Lower leg skin (tissue), 4 donors: Measurements from ENCODE around the gene POLN. TPM values are rescaled to one million over a fixed set of nuclear protein-coding genes. Genes with fewer than 3 reads are reported as not detected.

ENCODE experiments used
- DNase-seq, 2 donors: peaks; one replicate each; pipeline ENCODE4 v3.0.0-alpha.2; 2019; ENCODE audit warnings: low spot score in 2 of 2
- H3K4me3 ChIP-seq: fragments of 200-600 bp; sonication (generic); 2 replicates; pipeline ENCODE4 v1.5.1; 2017; ENCODE audit warnings: mild to moderate bottlenecking, low read depth; ENCODE audit not compliant: poor library complexity, severe bottlenecking
- POLR2A ChIP-seq, 2 donors: fragments of 450-650 bp; IDR thresholded peaks; one replicate each; pipeline ENCODE4 v1.6.1; 2016 to 2017; ENCODE audit warnings: antibody characterized with exemption in 2 of 2, mild to moderate bottlenecking in 1 of 2, moderate library complexity in 1 of 2
- WGBS, 2 donors: methylation state at CpG; one replicate each; pipeline ENCODE4 v1.1.5; 2018; 5-methylcytosine and 5-hydroxymethylcytosine counted together
- intact Hi-C: fragments of 100-400 bp; cut with DNase I; formaldehyde crosslinking; loops from one replicate; pipeline ENCODE4 v1.15.0; 2023; ENCODE audit warnings: low total_unique reads
- total RNA-seq, 4 donors: library from RNA; depleted of rRNA; stranded (reverse); fragments of >200 nt; gene quantifications; one replicate each; pipeline ENCODE4 v1.1.0, GENCODE V29; 2016
- TF ChIP-seq, protein P1 (sequence below), 3 donors: fragments of 450-650 bp; IDR thresholded peaks; one replicate each; pipeline ENCODE4 v1.5.1; 2016; ENCODE audit warnings: antibody characterized with exemption in 3 of 3, mild to moderate bottlenecking in 3 of 3, moderate library complexity in 2 of 3

POLN gene
- total RNA-seq, 4 donors from 2014 or later = 0.30 to 3.3 (median 0.89) TPM

DNA sequence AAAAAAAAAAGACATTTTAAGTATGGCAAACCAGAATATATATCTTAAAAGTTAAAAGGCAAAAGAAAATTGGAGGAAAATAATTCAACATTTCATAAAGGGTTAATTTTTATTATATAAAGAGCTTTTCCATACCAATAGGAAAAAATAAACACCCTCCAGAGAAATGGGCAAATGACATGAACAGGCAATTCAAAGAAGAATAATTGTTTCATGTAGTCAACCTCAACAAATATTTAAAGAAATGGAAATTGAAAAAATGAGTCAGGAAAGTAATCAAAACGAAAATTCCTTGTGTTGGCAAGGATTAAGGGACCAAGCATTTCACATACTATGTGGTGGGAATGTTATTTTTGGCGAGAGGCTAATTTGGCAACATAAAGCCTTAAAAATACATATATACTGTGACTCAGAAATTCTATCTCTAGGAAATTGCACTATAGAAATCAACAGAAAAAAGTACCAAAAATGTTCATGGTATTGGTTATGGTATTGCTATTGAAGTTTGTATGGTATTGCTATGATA is 87.6 kb downstream of the POLN start:
- TF ChIP-seq, protein P1, sequence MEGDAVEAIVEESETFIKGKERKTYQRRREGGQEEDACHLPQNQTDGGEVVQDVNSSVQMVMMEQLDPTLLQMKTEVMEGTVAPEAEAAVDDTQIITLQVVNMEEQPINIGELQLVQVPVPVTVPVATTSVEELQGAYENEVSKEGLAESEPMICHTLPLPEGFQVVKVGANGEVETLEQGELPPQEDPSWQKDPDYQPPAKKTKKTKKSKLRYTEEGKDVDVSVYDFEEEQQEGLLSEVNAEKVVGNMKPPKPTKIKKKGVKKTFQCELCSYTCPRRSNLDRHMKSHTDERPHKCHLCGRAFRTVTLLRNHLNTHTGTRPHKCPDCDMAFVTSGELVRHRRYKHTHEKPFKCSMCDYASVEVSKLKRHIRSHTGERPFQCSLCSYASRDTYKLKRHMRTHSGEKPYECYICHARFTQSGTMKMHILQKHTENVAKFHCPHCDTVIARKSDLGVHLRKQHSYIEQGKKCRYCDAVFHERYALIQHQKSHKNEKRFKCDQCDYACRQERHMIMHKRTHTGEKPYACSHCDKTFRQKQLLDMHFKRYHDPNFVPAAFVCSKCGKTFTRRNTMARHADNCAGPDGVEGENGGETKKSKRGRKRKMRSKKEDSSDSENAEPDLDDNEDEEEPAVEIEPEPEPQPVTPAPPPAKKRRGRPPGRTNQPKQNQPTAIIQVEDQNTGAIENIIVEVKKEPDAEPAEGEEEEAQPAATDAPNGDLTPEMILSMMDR (IDR thresholded peaks at IDR 0.05) = no peak
- no peak for TF ChIP-seq POLR2A (IDR thresholded peaks at IDR 0.05)
- no peak for DNase-seq
- intact Hi-C loops = no loop called here
- H3K4me3 ChIP-seq = no peak overlapping the region
- 75 to 85% methylated on average over 2 of the region's 2 CpGs for WGBS, 2 donors

DNA sequence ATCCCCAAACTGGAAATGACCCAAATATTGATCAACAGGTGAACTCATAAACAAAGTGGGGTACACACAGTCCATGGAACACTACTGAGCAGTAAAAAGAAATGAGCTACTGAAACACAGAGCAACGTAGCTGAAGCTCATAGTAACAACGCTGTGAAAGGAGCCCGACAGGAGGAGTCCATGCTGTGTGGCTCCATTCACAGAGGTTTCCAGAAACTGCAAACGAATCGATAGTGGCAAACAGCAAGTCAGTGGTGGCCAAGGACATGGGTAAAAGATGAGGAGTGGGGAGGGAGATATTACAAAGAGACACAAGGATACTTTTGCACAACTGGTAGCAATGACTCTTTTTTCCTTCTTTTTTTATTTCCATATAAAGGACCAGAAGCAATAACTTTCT is 90.4 kb downstream of the POLN start:
- H3K4me3 ChIP-seq = no peak overlapping the region
- no peak for DNase-seq
- WGBS, 2 donors = 77% methylated on average over 5 of the region's 5 CpGs
- intact Hi-C loops = no loop called here
- TF ChIP-seq, protein P1 (IDR thresholded peaks at IDR 0.05) = no peak
- TF ChIP-seq POLR2A (IDR thresholded peaks at IDR 0.05) = no peak

DNA sequence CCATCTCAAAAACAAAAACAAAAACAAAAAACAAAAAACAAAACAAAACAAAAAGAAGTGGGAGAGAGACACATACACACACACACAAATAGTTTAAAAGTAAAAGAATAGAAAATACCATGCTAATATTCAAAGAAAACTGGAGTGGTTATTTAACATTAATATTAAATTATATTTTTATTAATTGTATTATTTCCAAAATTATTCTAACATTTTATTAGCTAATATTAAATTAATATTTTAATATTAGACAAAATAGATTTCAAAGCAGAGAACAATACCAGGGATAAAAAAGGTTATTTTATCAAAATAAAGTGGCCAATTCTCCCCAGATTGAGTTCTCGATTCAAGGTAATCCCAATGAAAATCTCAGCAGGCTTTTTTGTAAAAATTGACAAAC is 91.8 kb downstream of the POLN start:
- WGBS, 2 donors = 93 to 96% methylated on average over 1 of the region's 1 CpG
- H3K4me3 ChIP-seq = no peak overlapping the region
- intact Hi-C loops = no loop called here
- DNase-seq = no peak
- TF ChIP-seq POLR2A (IDR thresholded peaks at IDR 0.05) = no peak
- TF ChIP-seq, protein P1 (IDR thresholded peaks at IDR 0.05) = no peak

DNA sequence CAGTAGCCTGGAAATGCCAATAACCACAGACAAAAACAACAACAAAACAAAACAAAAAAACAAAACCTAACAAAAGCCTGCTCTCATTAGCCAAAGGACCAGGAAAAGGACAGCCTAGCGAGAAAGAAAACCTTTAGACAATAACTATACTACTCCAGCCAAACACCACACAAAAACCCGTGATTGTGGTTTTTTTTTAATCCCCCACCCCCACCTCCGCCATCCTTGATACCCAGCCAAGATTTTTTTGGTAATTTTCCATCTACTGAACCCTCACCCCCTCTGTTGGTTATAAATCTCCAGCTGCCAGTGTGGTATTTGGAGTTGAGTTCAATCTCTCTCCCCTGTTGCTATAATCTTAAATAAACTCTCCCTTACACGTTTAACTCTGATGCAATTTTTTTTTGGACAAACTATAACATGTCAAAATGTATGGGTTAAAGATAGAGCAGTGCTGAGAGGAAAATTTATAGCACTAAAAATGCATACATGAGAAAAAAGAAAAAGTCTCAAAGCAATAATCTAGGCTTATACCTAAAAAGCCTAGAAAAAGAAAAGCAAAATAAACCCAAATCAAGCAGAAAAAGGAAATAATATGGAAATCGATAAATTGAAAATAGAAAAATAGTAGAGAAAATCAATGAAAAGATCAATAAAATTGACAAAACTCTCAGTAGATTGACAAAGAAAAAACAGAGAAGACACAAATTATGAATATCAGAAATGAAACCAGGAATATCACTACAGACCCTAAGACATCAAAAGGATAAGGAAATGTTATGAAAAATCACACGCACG is 99.1 kb downstream of the POLN start:
- 61 to 72% methylated on average over 7 of the region's 7 CpGs for WGBS, 2 donors
- intact Hi-C loops = no loop called here
- no peak overlapping the region for H3K4me3 ChIP-seq
- no peak for DNase-seq
- TF ChIP-seq, protein P1 (IDR thresholded peaks at IDR 0.05) = no peak
- no peak for TF ChIP-seq POLR2A (IDR thresholded peaks at IDR 0.05)

DNA sequence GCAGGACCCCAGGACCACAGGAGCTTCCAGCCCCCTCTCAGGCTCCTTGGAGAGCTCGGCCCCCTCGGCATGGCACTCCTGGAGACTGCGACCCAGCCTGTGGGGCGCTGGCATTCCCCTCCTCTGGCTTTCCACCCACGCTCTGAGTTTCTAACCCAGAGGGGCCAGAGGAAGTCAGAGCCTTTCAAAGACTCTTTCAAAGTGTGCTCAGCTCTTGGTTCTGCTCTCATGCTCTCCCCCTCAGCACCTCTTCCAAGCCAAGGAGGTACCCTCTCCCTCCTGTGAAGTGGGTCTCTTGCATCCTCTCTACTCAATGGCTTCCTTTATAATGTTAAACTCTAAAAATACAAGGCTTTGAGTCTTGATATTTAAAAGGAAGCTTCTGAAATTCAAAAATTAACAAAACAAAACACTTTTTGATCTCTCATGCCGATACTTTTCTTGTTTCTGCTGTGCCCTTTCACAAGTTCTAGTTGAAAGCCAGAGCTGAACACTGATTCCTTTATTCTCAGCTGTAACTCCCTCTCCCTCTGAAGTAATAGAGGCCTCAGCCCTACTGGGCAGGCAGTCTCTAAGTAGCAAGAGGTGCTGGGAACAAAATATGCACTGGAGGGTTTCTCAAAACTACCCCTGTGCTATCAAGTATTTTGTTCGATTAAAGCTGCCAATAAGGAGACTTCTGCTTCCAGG is 100.0 kb downstream of the POLN start:
- TF ChIP-seq, protein P1 (IDR thresholded peaks at IDR 0.05) = no peak
- no peak for TF ChIP-seq POLR2A (IDR thresholded peaks at IDR 0.05)
- WGBS, 2 donors = 71 to 73% methylated on average over 6 to 7 of the region's 7 CpGs
- DNase-seq = no peak
- intact Hi-C loops = no loop called here
- H3K4me3 ChIP-seq = no peak overlapping the region
